ENCODE data around the gene MYO3B.

MYO3B gene

DNA sequence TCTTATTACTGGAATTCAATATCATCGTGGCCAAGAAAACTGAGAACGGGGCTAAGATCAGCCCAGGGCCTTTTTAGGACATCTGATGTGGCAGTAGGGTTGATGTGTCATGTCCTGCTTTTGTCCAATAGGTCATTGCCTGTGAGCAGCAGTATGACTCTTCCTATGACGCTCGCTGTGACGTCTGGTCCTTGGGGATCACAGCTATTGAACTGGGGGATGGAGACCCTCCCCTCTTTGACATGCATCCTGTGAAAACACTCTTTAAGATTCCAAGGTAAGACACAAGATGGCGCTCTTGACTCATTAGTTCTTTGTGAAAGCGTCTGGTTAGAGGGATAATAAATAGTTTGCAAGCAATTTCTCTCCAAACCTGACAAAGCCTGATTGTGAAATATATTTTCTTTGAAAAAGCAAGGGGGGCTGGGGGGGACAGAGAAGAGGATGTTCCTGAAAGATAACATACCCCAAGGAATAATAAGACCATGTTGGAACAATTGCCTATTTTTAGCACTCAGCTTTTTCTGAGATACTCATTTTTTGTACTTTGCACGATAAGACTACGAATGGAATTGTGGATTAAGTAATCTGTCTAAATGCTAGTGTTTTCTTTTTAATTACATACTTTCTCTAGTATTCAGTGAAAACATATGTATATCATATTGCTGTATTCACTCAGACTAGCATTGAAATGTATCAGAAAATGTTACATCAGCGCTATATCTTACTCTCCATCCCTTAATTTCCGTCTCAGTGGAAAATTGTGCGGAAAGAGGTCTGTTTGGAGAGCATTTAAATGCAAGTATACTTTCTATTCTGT, 58.1 kb downstream of the MYO3B start:
- no peak for TF ChIP-seq EZH2 (optimal IDR thresholded peaks at IDR 0.05; ENCODE audit: low read depth, low read length)
- TF ChIP-seq, protein P1, sequence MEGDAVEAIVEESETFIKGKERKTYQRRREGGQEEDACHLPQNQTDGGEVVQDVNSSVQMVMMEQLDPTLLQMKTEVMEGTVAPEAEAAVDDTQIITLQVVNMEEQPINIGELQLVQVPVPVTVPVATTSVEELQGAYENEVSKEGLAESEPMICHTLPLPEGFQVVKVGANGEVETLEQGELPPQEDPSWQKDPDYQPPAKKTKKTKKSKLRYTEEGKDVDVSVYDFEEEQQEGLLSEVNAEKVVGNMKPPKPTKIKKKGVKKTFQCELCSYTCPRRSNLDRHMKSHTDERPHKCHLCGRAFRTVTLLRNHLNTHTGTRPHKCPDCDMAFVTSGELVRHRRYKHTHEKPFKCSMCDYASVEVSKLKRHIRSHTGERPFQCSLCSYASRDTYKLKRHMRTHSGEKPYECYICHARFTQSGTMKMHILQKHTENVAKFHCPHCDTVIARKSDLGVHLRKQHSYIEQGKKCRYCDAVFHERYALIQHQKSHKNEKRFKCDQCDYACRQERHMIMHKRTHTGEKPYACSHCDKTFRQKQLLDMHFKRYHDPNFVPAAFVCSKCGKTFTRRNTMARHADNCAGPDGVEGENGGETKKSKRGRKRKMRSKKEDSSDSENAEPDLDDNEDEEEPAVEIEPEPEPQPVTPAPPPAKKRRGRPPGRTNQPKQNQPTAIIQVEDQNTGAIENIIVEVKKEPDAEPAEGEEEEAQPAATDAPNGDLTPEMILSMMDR (IDR thresholded peaks at IDR 0.05; ENCODE audit: low read length): peak; percentile 75
- no peaks in the 10 kb centered on the region for H3K27me3 ChIP-seq (replicated peaks; ENCODE audit: insufficient read depth, low read length)
- H3K79me2 ChIP-seq (ENCODE audit: low read length): no peaks in the 10 kb centered on the region
- no peak overlapping the region for H3K27ac ChIP-seq (ENCODE audit: low read length)
- no peak overlapping the region for H2AFZ ChIP-seq (ENCODE audit: low read length)
- no peak overlapping the region for H3K4me2 ChIP-seq (ENCODE audit: low read depth, low read length)
- no peaks in the 10 kb centered on the region for H3K36me3 ChIP-seq (replicated peaks; ENCODE audit: insufficient read depth, low read length)
- H3K4me1 ChIP-seq (ENCODE audit: low read length): peaks cover 6% of the 10 kb centered on the region; the same call in 1 of the 2 replicates
- no peaks in the 10 kb centered on the region for H4K20me1 ChIP-seq (ENCODE audit: insufficient read depth, low read length)
- peak; percentile 61 for DNase-seq
- H3F3A ChIP-seq (ENCODE audit: insufficient read depth, low read length): no peaks in the 10 kb centered on the region
- no peaks in the 10 kb centered on the region for H3K9me2 ChIP-seq (replicated peaks; ENCODE audit: insufficient read depth, low read length)
- H3K9ac ChIP-seq (ENCODE audit: low read length): no peak overlapping the region
- no peak overlapping the region for H3K4me3 ChIP-seq (ENCODE audit: low read length)
- H3K9me3 ChIP-seq (replicated peaks; ENCODE audit: insufficient read depth, low read length): no peaks in the 10 kb centered on the region

DNA sequence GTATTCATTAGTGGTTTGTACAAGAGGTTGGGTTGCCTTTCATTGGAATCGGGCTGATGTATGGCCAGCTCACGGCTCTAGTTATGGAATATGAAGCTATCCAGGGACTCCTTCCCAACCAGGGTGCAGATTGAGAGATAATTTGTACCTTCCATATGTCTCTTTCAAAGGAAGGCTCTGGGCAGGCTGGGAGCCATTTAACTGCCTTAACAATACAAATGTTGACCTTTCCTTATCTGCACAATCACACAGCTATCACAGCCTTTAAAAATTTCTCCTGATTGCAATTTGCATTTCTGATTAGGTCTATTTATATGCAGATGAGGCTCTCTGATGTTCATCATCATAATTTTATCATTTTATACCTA, 58.7 kb downstream of the MYO3B start:
- H3F3A ChIP-seq (ENCODE audit: insufficient read depth, low read length): no peaks in the 10 kb centered on the region
- no peaks in the 10 kb centered on the region for H3K36me3 ChIP-seq (replicated peaks; ENCODE audit: insufficient read depth, low read length)
- no peaks in the 10 kb centered on the region for H3K79me2 ChIP-seq (ENCODE audit: low read length)
- no peak overlapping the region for H3K27ac ChIP-seq (ENCODE audit: low read length)
- H3K4me1 ChIP-seq (ENCODE audit: low read length): peaks cover 6% of the 10 kb centered on the region; the same call in 1 of the 2 replicates
- DNase-seq: no peak
- H4K20me1 ChIP-seq (ENCODE audit: insufficient read depth, low read length): no peaks in the 10 kb centered on the region
- H3K9me3 ChIP-seq (replicated peaks; ENCODE audit: insufficient read depth, low read length): no peaks in the 10 kb centered on the region
- TF ChIP-seq, protein P1 (IDR thresholded peaks at IDR 0.05; ENCODE audit: low read length): no peak
- TF ChIP-seq EZH2 (optimal IDR thresholded peaks at IDR 0.05; ENCODE audit: low read depth, low read length): no peak
- TF ChIP-seq EZH2phosphoT487 (IDR thresholded peaks at IDR 0.05; ENCODE audit: low read length): no peak
- H2AFZ ChIP-seq (ENCODE audit: low read length): no peak overlapping the region
- no peaks in the 10 kb centered on the region for H3K9me2 ChIP-seq (replicated peaks; ENCODE audit: insufficient read depth, low read length)
- H3K27me3 ChIP-seq (replicated peaks; ENCODE audit: insufficient read depth, low read length): no peaks in the 10 kb centered on the region
- no peak overlapping the region for H3K4me2 ChIP-seq (ENCODE audit: low read depth, low read length)
- H3K9ac ChIP-seq (ENCODE audit: low read length): no peak overlapping the region
- no peak overlapping the region for H3K4me3 ChIP-seq (ENCODE audit: low read length)

DNA sequence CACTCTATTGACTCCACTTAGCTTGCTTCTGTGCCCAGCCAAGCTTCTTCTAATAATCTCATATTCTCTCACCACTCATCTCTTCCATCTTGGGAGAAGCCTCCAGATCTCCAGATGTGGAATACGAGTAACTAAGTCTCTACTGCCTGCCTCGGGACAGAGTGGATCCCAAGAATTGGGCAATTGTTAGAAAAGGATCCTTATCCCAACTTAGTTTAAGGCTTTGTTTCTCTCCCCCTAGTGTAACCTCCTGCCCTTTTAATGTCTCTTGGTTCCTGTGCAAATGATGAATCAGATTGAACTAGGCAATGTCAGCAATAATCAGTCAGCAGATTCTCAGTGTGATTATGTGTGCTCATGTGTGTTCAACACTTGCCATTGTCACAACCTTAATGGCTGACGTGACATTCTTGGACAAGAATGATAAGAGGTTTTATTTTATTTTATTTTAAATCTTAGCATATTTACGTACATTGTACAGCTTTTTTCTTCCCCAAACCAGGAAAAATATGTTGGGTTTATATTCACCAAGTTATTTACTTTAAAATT, 59.7 kb downstream of the MYO3B start:
- no peak overlapping the region for H3K4me2 ChIP-seq (ENCODE audit: low read depth, low read length)
- TF ChIP-seq, protein P1 (IDR thresholded peaks at IDR 0.05; ENCODE audit: low read length): no peak
- no peak for TF ChIP-seq EZH2 (optimal IDR thresholded peaks at IDR 0.05; ENCODE audit: low read depth, low read length)
- TF ChIP-seq EZH2phosphoT487 (IDR thresholded peaks at IDR 0.05; ENCODE audit: low read length): no peak
- no peak overlapping the region for H3K27ac ChIP-seq (ENCODE audit: low read length)
- no peak for DNase-seq
- H3K9me3 ChIP-seq (replicated peaks; ENCODE audit: insufficient read depth, low read length): no peaks in the 10 kb centered on the region
- H3F3A ChIP-seq (ENCODE audit: insufficient read depth, low read length): no peaks in the 10 kb centered on the region
- no peaks in the 10 kb centered on the region for H3K9me2 ChIP-seq (replicated peaks; ENCODE audit: insufficient read depth, low read length)
- H3K4me1 ChIP-seq (ENCODE audit: low read length): peaks cover 6% of the 10 kb centered on the region; the same call in 1 of the 2 replicates
- H2AFZ ChIP-seq (ENCODE audit: low read length): no peak overlapping the region
- H3K4me3 ChIP-seq (ENCODE audit: low read length): no peak overlapping the region
- H3K27me3 ChIP-seq (replicated peaks; ENCODE audit: insufficient read depth, low read length): no peaks in the 10 kb centered on the region
- H4K20me1 ChIP-seq (ENCODE audit: insufficient read depth, low read length): no peaks in the 10 kb centered on the region
- H3K36me3 ChIP-seq (replicated peaks; ENCODE audit: insufficient read depth, low read length): no peaks in the 10 kb centered on the region
- H3K79me2 ChIP-seq (ENCODE audit: low read length): no peaks in the 10 kb centered on the region
- H3K9ac ChIP-seq (ENCODE audit: low read length): no peak overlapping the region
